ENCODE results near the gene EXOC6B.

DNA sequence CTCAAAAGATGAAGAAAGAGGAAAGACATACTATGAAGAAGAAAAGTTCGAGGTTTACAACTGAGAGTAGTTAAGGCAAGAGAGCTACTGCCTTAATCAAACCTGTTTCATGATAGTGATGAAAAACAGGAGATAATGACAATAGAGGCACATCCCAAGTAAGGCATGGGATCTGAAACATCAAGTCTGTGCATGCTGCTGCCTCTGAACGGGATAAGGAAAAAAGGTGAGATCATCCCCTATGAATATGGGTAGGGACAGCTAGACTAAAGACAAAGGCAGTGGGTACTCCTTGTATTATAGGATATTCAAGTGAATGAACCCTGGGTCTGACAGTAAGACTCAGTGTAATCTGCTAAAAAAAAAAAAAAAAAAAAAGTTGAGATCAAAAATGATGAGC, 3.0 kb downstream of the EXOC6B start:
- TF ChIP-seq, protein P1, sequence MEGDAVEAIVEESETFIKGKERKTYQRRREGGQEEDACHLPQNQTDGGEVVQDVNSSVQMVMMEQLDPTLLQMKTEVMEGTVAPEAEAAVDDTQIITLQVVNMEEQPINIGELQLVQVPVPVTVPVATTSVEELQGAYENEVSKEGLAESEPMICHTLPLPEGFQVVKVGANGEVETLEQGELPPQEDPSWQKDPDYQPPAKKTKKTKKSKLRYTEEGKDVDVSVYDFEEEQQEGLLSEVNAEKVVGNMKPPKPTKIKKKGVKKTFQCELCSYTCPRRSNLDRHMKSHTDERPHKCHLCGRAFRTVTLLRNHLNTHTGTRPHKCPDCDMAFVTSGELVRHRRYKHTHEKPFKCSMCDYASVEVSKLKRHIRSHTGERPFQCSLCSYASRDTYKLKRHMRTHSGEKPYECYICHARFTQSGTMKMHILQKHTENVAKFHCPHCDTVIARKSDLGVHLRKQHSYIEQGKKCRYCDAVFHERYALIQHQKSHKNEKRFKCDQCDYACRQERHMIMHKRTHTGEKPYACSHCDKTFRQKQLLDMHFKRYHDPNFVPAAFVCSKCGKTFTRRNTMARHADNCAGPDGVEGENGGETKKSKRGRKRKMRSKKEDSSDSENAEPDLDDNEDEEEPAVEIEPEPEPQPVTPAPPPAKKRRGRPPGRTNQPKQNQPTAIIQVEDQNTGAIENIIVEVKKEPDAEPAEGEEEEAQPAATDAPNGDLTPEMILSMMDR (IDR thresholded peaks at IDR 0.05 in 4 of 5, conservative IDR thresholded peaks at IDR 0.05 in 1 of 5): no peak
- no peak for TF ChIP-seq POLR2A (IDR thresholded peaks at IDR 0.05)

Measured in gastrocnemius medialis (tissue), 4 donors.